Neuronal stem cell (in vitro differentiated cells): ENCODE data around the gene MAGEA3.

Experiments
- DNase-seq: peaks from one replicate; pipeline ENCODE4 v3.0.0-alpha.2; 2013; ENCODE audit warnings: low spot score
- H2AFZ ChIP-seq: one replicate; pipeline ENCODE4 v1.6.1; 2013; ENCODE audit warnings: mild to moderate bottlenecking, low read length, inconsistent platforms
- H2AK5ac ChIP-seq: 2 replicates; pipeline ENCODE4 v1.6.1; 2013; ENCODE audit warnings: low read depth, mild to moderate bottlenecking, inconsistent platforms, low read length, moderate library complexity, mixed read lengths
- H2BK120ac ChIP-seq: 2 replicates; pipeline ENCODE4 v1.6.1; 2013; ENCODE audit warnings: low read depth, mild to moderate bottlenecking, inconsistent platforms, low read length, moderate library complexity, mixed read lengths
- H2BK12ac ChIP-seq: one replicate; pipeline ENCODE4 v1.6.1; 2013; ENCODE audit warnings: low read length, inconsistent platforms
- H2BK15ac ChIP-seq: 2 replicates; pipeline ENCODE4 v1.6.1; 2013; ENCODE audit warnings: mild to moderate bottlenecking, low read length, inconsistent platforms, mixed read lengths
- H2BK5ac ChIP-seq: one replicate; pipeline ENCODE4 v1.6.1; 2013; ENCODE audit warnings: inconsistent platforms, mild to moderate bottlenecking, low read length, moderate library complexity
- H3K14ac ChIP-seq: one replicate; pipeline ENCODE4 v1.6.1; 2013; ENCODE audit warnings: low read length, inconsistent platforms
- H3K18ac ChIP-seq: 2 replicates; pipeline ENCODE4 v1.6.1; 2013; ENCODE audit warnings: low read length, inconsistent platforms
- H3K23ac ChIP-seq: 2 replicates; pipeline ENCODE4 v1.6.1; 2013; ENCODE audit warnings: low read depth, mild to moderate bottlenecking, mixed read lengths, low read length, inconsistent platforms; ENCODE audit not compliant: poor library complexity
- H3K27ac ChIP-seq: replicated peaks from 3 replicates; pipeline ENCODE4 v1.5.1; 2013; ENCODE audit warnings: low read length, inconsistent platforms
- H3K27me3 ChIP-seq, 3 experiments: 2 replicates each; pipeline ENCODE4 v1.6.1; 2013; ENCODE audit warnings: low read length in 3 of 3, mild to moderate bottlenecking in 2 of 3, inconsistent platforms in 1 of 3, low read depth in 1 of 3, mixed read lengths in 1 of 3, moderate library complexity in 1 of 3; ENCODE audit not compliant: control insufficient read depth in 3 of 3, insufficient read depth in 3 of 3
- H3K36me3 ChIP-seq, 2 donors: replicated peaks in 1 of 2; 2 replicates each; pipeline ENCODE4 v1.6.1; 2013; ENCODE audit warnings: low read length in 2 of 2; ENCODE audit not compliant: control insufficient read depth in 2 of 2, insufficient read depth in 2 of 2
- H3K4ac ChIP-seq: 2 replicates; pipeline ENCODE4 v1.6.1; 2013; ENCODE audit warnings: inconsistent platforms, mild to moderate bottlenecking, low read length, moderate library complexity
- H3K4me1 ChIP-seq, 2 donors: 1 replicate in 1 of 2; 2 replicates in 1 of 2; pipeline ENCODE4 v1.6.1; 2013; ENCODE audit warnings: low read length in 2 of 2, low read depth in 1 of 2; ENCODE audit not compliant: control insufficient read depth in 2 of 2, insufficient read depth in 1 of 2
- H3K4me2 ChIP-seq: one replicate; pipeline ENCODE4 v1.6.1; 2013; ENCODE audit warnings: mild to moderate bottlenecking, low read length, inconsistent platforms; ENCODE audit not compliant: insufficient read depth, poor library complexity, severe bottlenecking
- H3K4me3 ChIP-seq, 2 donors: 2 replicates each; pipeline ENCODE4 v1.5.1; 2013; ENCODE audit warnings: low read length in 2 of 2, mild to moderate bottlenecking in 2 of 2, inconsistent platforms in 1 of 2, moderate library complexity in 1 of 2
- H3K79me1 ChIP-seq: one replicate; pipeline ENCODE4 v1.6.1; 2013; ENCODE audit warnings: low read depth, mild to moderate bottlenecking, inconsistent platforms, low read length, moderate library complexity
- H3K9ac ChIP-seq: one replicate; pipeline ENCODE4 v1.6.1; 2013; ENCODE audit warnings: mild to moderate bottlenecking, low read depth, low read length, inconsistent platforms; ENCODE audit not compliant: poor library complexity
- H3K9me3 ChIP-seq, 2 donors: replicated peaks in 1 of 2; 2 replicates each; pipeline versions ENCODE3 to v1.6.1; 2013; ENCODE audit warnings: low read length in 2 of 2, mild to moderate bottlenecking in 2 of 2, inconsistent platforms in 1 of 2, low read depth in 1 of 2, mixed read lengths in 1 of 2, moderate library complexity in 1 of 2; ENCODE audit not compliant: control insufficient read depth in 2 of 2, insufficient read depth in 1 of 2
- H4K8ac ChIP-seq: one replicate; pipeline ENCODE4 v1.6.1; 2013; ENCODE audit warnings: low read depth, mild to moderate bottlenecking, inconsistent platforms, low read length, moderate library complexity
- H4K91ac ChIP-seq: one replicate; pipeline ENCODE4 v1.6.1; 2013; ENCODE audit warnings: low read length, low read depth, mild to moderate bottlenecking, inconsistent platforms; ENCODE audit not compliant: poor library complexity
- WGBS, 2 donors: extraction: QIAGEN DNeasy Blood & Tissue Kit; methylation state at CpG; one replicate each; pipeline ENCODE4 v1.1.7; 2013; ENCODE audit warnings: missing lambda C conversion rate in 2 of 2, mixed read lengths in 1 of 2; ENCODE audit not compliant: insufficient read length in 2 of 2, insufficient replicate concordance in 1 of 2; ENCODE audit errors: extremely low coverage in 2 of 2; 5-methylcytosine and 5-hydroxymethylcytosine counted together

Gene MAGEA3

DNA sequence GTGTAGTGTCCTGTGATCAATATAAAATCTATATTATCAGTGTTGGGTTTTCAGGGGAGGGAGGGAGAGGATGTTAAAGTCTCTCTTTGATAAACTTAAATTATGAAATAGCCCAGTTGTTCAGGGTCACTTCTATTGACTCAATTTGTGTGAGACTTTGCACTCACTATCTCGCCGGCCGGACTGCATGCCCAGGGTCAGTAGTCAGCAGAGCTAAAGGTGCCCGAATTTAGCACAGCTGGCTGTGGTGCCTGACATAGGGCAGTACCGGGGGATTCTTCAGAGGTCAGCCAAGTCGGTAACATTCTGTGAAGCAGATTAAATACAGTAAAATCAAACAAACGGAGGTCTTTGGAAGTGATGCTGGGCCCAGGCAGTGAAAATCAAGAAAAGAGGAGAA is 41.7 kb upstream of the MAGEA3 start:
- H3K79me1 ChIP-seq, result no peaks in the 10 kb centered on the region
- no peak overlapping the region for H4K8ac ChIP-seq
- no CpG with 5 or more reads among the region's 7 CpGs for WGBS, 2 donors
- H3K23ac ChIP-seq, result no peak overlapping the region
- H2AFZ ChIP-seq, result no peak overlapping the region
- no peak overlapping the region for H2BK5ac ChIP-seq
- no peak overlapping the region for H2BK120ac ChIP-seq
- H3K4me2 ChIP-seq, result no peak overlapping the region
- no peak overlapping the region for H3K18ac ChIP-seq
- H2AK5ac ChIP-seq, result no peak overlapping the region
- no peak overlapping the region for H2BK12ac ChIP-seq
- no peak for DNase-seq
- H4K91ac ChIP-seq, result no peak overlapping the region
- no peaks in the 10 kb centered on the region for H3K9me3 ChIP-seq
- peaks cover 0 to 26% (median 0%) of the 10 kb centered on the region in 3 experiments for H3K27me3 ChIP-seq
- H2BK15ac ChIP-seq, result no peak overlapping the region
- no peak overlapping the region for H3K9ac ChIP-seq
- H3K27ac ChIP-seq, result no peak overlapping the region
- no peak overlapping the region for H3K14ac ChIP-seq
- no peaks in the 10 kb centered on the region for H3K4me1 ChIP-seq
- H3K4me3 ChIP-seq, result no peak overlapping the region
- H3K36me3 ChIP-seq, result no peaks in the 10 kb centered on the region
- no peak overlapping the region for H3K4ac ChIP-seq

DNA sequence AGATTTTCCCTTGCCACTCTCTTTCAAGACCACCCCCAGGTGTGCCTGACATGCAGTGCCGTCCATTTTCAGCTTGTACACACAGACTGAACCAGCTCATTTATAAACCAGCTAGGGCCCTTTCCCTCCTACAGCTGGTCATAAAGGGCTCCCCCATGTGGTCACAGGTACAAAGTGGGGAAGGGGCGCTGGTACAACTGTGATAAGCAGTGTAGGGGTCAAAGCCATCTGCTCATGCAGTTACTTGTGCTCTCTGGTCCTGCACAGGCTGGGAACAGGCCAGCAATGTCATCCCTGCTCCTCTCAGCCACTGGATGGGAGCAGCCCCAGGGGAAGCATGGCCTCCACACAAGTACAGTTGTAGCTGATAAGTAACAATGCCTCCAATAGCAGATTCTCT is 40.3 kb upstream of the MAGEA3 start:
- DNase-seq, result peak; percentile 9
- Histone ChIP-seq H3K79me1 (no peaks in the 10 kb centered on the region), H3K18ac (no peak overlapping the region), H3K4me2 (no peak overlapping the region), H2BK15ac (no peak overlapping the region), H2BK120ac (no peak overlapping the region), H3K4me1 (no peaks in the 10 kb centered on the region), H2AFZ (no peak overlapping the region), H4K91ac (no peak overlapping the region), H3K36me3 (no peaks in the 10 kb centered on the region), H2AK5ac (no peak overlapping the region), H3K23ac (no peak overlapping the region), H2BK5ac (no peak overlapping the region), H3K27me3 (peaks cover 0 to 16% (median 0%) of the 10 kb centered on the region in 3 experiments), H3K27ac (no peak overlapping the region), H3K4me3 (no peak overlapping the region), H3K9ac (no peak overlapping the region), H3K4ac (no peak overlapping the region), H3K14ac (no peak overlapping the region), H2BK12ac (no peak overlapping the region), H4K8ac (no peak overlapping the region), H3K9me3 (no peaks in the 10 kb centered on the region)
- no CpG with 5 or more reads among the region's 2 CpGs for WGBS, 2 donors

DNA sequence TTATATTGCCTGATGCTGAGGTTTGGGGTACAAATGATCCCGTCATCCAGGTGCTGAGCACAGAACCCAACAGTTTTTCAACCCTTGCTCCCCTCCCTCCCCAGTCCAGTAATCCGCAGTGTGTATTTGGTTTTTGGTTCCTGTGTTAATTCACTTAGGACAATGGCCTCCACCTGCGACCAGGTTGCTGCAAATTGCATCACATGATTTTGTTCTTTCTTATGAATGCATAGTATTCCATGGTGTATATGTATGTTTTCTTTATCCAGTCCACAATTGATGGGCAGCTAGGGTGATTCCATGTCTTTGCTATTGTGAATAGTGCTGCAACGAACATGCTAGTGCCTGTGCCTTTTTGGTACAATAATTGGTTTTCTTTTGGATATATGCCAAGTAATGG is 35.5 kb upstream of the MAGEA3 start:
- no peaks in the 10 kb centered on the region for H3K4me1 ChIP-seq
- no peak overlapping the region for H3K27ac ChIP-seq
- H3K79me1 ChIP-seq, result no peaks in the 10 kb centered on the region
- no peaks in the 10 kb centered on the region for H3K27me3 ChIP-seq
- H2BK15ac ChIP-seq, result no peak overlapping the region
- H3K18ac ChIP-seq, result no peak overlapping the region
- H3K9me3 ChIP-seq, result no peaks in the 10 kb centered on the region
- no peak overlapping the region for H3K4me2 ChIP-seq
- no peak overlapping the region for H2AFZ ChIP-seq
- H3K4me3 ChIP-seq, result no peak overlapping the region
- no peak overlapping the region for H2AK5ac ChIP-seq
- no peak overlapping the region for H3K14ac ChIP-seq
- H3K9ac ChIP-seq, result no peak overlapping the region
- H4K8ac ChIP-seq, result no peak overlapping the region
- no CpG with 5 or more reads among the region's 4 CpGs for WGBS, 2 donors
- no peak overlapping the region for H2BK12ac ChIP-seq
- H2BK5ac ChIP-seq, result no peak overlapping the region
- H2BK120ac ChIP-seq, result no peak overlapping the region
- no peak overlapping the region for H3K4ac ChIP-seq
- H3K36me3 ChIP-seq, result no peaks in the 10 kb centered on the region
- no peak overlapping the region for H3K23ac ChIP-seq
- no peak for DNase-seq
- no peak overlapping the region for H4K91ac ChIP-seq

DNA sequence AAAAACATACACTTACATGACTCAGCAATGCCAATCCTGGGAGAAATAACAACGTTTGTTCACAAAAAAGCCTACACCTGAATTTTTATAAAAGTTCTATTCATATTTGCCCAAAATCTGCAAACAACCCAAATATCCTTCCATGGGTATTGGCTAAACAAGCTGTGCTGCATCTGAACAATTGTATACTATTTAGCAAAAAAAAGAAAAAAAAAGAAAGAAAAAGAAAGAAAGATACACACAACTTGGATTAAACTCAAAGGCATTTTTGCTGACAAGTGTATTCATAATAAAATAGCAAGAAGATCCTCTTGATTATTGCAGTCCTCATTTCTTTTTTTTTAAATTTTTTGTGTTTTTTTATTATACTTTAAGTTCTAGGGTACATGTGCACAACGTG is 24.5 kb upstream of the MAGEA3 start:
- Histone ChIP-seq H3K79me1 (no peaks in the 10 kb centered on the region), H2BK5ac (no peak overlapping the region), H3K36me3 (no peaks in the 10 kb centered on the region), H3K4me2 (no peak overlapping the region), H3K27ac (no peak overlapping the region), H3K14ac (no peak overlapping the region), H2BK120ac (no peak overlapping the region), H4K8ac (no peak overlapping the region), H3K9me3 (no peaks in the 10 kb centered on the region), H2AK5ac (no peak overlapping the region), H3K4me3 (no peak overlapping the region), H3K4ac (no peak overlapping the region), H3K9ac (no peak overlapping the region), H3K27me3 (no peaks in the 10 kb centered on the region), H3K23ac (no peak overlapping the region), H4K91ac (no peak overlapping the region), H2BK15ac (no peak overlapping the region), H3K4me1 (no peaks in the 10 kb centered on the region), H2BK12ac (no peak overlapping the region), H3K18ac (no peak overlapping the region), H2AFZ (no peak overlapping the region)
- WGBS, 2 donors, result no CpG with 5 or more reads among the region's 2 CpGs
- DNase-seq, result no peak
